Activated CD4-positive, CD25-positive, alpha-beta regulatory T cell (primary cell): ENCODE results near the gene GPR62.
"Not testable (repeated sequence)": the region's sequence is repeated elsewhere in the genome, so short reads cannot be mapped to it uniquely, and the experiment has no call there.

Experiments
- DNase-seq, 4 experiments: peaks; one replicate each; lab custom pipeline; 2025; lab: John Stamatoyannopoulos, UW

Gene GPR62

DNA sequence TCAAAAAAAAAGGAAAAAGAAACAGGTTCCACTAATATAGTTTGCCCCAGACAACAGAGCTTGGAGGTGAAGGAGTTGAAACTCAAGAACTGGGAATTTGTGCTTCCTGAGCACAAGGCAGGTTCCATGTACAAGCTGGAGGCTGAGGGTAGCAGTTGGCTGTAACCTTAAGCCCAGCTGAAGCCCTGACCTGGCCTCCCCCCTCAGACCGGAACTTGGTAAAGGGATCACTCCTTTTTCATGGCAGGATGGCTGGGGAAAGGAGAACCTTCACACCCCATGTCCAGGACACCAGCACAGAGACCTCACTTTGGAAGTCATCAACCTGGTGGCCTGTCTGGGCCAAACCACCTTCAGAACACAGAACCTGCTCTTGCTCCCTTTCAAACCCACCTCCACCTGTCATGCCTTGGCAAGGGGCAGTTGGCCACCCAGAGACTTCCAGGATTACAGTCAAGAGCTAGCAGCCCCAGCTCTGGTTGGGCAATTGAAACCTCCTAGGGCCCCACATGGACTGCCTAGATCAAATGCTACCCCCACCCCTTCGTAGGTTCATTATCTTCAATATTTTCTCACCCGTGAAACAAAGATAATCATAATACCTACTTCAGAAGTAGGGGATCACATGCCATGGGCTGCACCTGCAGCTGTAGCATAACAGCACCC is 37.0 kb downstream of the GPR62 start:
- DNase-seq, result no peak

DNA sequence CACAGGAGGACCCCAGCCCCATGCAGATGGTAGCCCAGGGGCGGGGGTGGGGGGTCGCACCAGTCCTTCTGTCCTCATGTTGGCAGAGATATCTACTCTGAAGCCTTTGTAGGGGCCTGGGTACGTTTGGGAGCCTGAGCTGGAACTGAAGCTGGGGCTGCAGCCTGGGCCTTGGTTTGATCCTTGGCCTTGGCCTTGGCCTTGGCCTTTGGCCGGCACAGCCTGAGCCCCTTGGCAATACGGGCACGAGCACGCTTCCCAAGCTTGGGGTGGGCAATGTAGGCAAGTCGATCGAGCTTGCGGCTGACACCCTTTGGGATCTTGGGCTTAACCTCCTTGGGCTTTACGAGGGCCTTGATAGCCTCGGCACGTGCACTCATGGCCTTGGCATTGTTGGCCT is 38.5 kb downstream of the GPR62 start:
- DNase-seq, result not testable (repeated sequence)

DNA sequence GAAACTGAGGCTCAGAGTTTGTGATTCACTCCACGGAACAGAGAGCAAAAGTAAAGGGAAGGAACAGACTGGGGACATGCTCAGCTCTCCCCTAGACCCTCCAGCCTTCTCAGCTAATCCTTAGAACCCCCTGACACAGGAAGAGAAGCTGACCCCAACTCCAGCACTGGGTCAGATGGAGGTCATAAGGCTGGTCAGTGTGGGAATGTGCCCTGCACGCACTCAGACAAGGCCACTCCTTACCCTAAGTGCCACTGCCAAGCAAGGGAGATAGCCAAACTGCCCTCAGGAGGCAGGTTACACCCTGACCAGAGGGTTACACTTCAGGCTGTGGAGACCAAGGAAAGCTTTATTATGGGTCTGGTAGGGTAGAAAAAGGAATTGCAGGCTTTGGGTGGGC is 39.3 kb downstream of the GPR62 start:
- DNase-seq, result no peak

DNA sequence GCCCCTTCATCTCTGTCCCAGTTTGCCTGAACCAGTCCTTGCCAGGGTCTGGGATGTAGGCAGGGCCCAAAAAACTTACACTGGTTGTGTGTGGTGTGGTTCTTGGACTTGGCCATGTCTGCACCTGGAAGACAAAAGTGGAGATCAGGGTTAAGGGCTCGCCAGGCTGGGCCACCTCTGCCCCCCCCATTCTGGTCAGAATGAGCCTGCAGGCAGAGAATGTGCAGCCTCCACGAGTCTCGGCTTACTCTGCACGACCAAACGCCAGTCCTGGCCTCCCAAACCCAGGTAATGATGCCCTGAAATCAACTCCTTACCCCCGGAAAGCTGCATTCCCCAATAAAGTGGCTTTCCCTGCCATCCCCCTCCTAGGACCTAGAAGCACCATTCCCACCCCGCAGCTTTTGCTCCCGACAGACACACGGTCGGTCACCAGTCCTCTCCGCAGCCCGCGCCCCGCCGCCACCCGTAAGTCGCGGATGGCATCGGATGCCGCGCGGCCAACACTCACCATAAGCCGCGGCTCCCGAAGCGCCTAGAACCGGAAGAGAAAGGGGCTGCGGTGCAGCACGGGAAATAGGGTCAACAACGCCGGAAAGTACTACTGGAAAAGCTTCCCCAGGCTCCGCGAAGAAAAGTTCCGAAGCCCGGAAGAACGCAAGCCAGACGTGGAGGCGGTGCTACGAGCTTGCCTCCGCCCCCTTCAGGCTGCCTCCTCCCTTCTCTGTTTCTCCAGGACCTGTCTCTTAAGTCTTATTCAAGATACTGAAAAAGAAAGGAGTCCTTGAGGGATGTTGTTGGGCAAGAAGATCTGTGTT is 40.4 kb downstream of the GPR62 start, which contains the start of gene RPL29:
TSS of gene RPL29 (minus strand) at position 550 of the 818 bp plus-strand sequence. CDS start at position 116, 434 bp downstream.
- DNase-seq, result peak; percentile 72 to 84 (median 78)

DNA sequence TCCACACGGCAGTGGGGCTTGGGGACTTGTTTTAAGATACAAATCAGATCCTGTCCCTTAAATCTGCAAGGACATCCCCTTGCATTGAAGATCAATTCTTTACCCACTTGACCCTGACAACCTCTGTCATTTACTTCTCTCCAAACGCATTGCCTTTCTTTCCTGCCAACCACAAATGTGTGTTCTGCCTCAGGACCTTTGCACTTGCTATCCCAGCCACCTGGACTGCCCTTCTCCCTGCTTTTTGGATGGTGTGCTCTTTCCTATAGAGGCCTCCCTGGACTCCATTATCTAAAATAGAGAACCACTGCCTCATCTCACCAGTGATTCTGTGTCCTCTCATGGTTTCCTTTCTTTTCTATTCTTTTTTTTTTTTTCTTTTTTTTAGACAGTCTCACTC is 42.0 kb downstream of the GPR62 start:
- no peak for DNase-seq

GRCh38 chr3:51997935-51998596 is 42.9 kb downstream of the GPR62 start:
- no peak for DNase-seq

DNA sequence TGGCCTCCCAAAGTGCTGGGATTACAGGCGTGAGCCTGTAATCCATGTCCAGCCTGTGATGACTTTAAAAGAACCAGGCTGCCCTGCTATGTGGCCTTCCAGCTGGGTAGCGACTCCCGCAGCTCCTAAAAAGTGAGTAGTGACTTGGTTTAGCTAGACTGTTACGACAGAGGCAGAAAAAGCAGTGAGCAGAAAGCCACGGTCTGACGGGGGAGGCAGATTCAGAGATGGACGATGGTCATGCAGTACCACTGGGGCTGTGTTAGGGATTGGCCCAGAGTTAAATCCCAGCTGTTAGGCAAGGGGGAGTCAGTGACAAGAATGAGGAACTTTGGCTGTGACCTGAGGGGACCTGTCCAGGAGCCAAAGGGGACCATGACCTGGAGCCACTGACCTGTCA is 43.6 kb downstream of the GPR62 start:
- no peak for DNase-seq

GRCh38 chr3:51999846-52000245 is 44.7 kb downstream of the GPR62 start:
- DNase-seq, result no peak

DNA sequence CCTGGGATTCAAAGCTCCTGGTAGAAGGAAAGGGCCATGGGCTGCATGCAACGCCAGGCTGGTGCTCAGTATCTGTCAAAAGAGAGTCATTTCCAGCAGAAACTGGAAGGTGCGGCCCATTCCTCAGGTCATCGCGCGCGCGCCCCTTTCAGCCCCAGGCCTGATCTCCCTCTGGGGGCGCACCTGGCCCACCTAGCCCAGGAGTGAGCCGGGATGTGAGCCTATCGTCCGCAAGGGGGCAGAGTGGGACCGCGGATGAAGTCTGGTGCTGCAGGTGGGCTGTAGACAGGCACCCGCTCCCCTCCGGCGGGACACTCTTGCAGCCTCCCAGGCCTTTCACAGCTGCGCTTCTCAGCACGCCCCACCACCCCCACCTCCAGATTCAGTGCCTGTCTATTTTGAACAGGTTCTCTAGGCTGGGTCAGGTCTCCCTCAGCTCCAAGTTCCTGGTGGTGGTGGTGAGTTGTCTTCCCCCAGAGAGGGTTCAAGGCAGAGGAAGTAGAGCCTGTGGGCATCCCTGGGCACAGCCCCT is 46.3 kb downstream of the GPR62 start:
- peak; percentile 69 to 84 (median 73) for DNase-seq

DNA sequence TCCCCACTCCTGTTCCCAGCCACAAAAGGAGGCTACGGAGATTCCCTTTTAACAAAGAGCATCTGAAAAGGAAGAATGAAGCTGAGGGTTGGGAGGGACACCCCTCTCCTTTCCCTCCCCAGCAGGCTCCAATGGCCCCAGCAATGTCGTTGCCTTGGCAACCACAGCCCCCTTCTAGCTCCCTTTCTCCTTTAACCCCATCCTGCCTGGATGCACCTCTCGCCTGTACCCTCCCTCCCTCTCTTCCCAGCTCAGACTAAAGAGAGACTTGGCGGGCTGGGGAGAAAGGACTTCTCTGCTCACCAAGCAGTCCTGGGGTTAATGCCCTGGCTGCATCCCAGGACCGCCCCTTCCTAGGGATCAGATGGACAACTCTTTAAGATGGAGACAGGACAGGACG is 47.6 kb downstream of the GPR62 start:
- DNase-seq, result no peak

DNA sequence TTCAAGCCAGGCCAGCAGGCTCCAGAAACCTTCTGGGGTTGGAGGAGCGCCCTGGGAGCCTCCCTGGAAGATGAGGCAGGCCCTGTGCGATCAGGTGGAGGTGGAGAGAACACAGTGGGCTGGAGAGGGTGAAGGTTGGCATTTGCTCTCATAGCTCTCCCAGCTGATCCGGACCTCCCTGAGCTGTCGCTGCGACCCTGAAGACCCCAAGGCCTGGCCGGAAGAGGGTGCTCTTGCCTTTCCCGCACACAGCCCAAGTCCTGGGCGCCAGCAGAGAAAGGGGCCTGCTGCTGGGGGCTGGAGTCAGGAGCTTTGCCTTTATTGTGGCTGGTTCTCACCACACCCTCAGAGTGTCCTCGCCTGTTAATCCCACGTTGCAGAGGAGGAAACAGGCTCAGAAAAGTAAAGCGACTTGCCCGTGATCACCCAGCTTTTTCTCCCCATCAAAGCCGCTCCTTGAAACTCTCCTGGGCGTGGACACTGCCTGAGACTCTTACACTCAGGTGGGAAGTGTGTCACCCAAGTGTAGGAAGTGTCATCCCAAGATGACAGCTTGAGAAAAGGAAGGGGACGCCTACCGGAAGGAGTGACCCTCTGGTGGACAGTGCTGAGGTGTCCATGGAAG is 49.1 kb downstream of the GPR62 start:
- no peak for DNase-seq

DNA sequence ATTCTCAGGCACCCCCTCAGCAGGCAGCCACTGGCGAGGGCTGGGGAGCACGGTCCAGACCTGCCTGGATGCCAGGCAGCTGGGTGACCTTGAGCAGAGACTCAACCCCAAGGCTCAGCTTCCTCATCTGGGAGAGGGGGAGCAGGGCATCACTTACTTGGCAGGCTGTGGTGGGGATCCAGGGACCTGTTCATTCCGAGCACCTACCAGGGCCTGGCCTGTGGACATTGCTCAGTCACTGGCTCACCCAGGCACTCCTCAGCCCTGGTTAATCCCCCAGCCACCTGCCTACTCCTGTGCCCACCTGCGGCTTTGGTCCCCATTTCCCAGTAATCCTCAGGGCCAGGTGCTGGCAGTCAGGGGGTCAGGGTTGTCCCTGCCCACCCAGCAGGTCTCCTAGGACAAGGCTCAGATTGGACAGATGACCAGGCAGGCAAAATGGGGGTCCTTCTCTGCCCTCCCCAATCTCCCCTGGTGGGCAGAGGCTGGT is 49.8 kb downstream of the GPR62 start:
- DNase-seq, result no peak

- DNase-seq, result no peak
Observed at GRCh38 chr3:52005571-52005986, 50.4 kb downstream of the GPR62 start.

DNA sequence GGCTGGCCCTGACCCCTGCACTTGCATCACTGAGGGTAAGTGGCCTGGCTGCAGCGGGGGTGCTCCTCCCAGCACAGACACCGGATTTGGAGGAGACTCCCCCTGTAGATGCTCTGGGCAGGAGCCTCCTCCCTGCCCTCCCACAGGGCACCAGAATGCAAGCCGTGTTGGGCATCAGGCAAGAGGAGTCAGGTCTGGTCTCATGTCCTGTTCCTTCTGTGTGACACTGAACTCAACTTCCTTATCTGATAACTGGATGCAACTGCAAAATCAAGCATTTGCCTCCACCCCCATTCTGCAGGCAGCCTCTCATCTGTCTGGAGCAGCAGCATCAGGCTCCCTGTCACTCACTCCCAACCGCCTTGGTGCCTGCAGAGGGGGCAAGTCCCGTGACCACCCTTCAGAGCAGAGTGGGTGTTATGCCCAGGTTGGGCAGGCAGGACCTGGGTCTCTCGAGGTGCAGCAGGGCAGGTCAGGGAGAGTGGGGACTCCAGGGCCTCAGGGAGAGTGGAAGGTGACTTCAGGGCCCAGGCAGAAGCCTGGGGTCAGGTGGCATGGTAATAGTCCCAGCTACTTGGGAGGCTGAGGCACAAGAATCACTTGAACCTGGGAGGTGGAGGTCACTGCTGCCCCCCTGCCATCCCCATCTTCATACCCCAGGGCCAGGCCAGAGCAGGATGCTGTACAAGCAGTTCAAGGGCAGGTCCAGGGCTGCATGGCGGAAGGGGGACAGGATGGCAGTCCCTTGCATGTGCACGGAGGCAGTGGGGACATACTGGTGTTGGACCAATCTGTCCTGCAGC is 51.0 kb downstream of the GPR62 start:
- DNase-seq, result no peak

DNA sequence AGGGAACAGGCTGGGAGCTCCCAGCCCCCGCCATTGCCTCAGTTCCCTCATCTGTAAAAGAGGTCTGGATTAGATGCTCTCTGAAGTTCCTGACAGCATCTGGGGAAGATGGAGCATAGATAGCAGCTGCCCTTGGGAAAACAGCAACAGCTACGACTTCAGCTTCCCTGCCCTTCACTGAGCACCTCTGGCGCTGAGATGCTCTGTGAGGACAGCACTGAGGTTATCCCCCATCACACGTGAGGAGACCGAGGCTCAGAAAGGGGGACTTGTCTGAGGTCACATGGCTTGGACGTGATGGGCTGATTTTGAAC is 51.6 kb downstream of the GPR62 start:
- no peak for DNase-seq
